NOMO-1 treated with dmso at 0.1 percent for 144 hours (cell line): Measurements from ENCODE around the gene DDI2.
A peak's percentile ranks its signal among the peaks of the same experiment; 100 is the strongest.
"Not testable (repeated sequence)": the region's sequence is repeated elsewhere in the genome, so short reads cannot be mapped to it uniquely, and the experiment has no call there.

Experiments
- DNase-seq: peaks from one replicate; lab custom pipeline; 2025; ENCODE audit not compliant: unreplicated experiment; lab: John Stamatoyannopoulos, UW

Gene DDI2

GRCh38 chr1:15633756-15634420 lies 16.6 kb downstream of the DDI2 start:
- DNase-seq = no peak

- no peak for DNase-seq
Measured at GRCh38 chr1:15636436-15636835, 19.2 kb downstream of the DDI2 start.

GRCh38 chr1:15637826-15638225 lies 20.6 kb downstream of the DDI2 start:
- DNase-seq = no peak

- DNase-seq = no peak
Measured at GRCh38 chr1:15639262-15639661, 22.0 kb downstream of the DDI2 start.

- no peak for DNase-seq
Measured at GRCh38 chr1:15639931-15640330, 22.7 kb downstream of the DDI2 start.

- no peak for DNase-seq
Measured at GRCh38 chr1:15640667-15641066, 23.4 kb downstream of the DDI2 start.

GRCh38 chr1:15649937-15650336 lies 32.7 kb downstream of the DDI2 start:
- DNase-seq = no peak

- DNase-seq = no peak
Measured at GRCh38 chr1:15650433-15650832, 33.2 kb downstream of the DDI2 start.

- DNase-seq = not testable (repeated sequence)
Measured at GRCh38 chr1:15652130-15652529, 34.9 kb downstream of the DDI2 start.

GRCh38 chr1:15654091-15654690 lies 36.9 kb downstream of the DDI2 start:
- DNase-seq = no peak

GRCh38 chr1:15656464-15656863 lies 39.2 kb downstream of the DDI2 start:
- DNase-seq = no peak

- DNase-seq = no peak
Measured at GRCh38 chr1:15657021-15657420, 39.8 kb downstream of the DDI2 start.

GRCh38 chr1:15660151-15660550 lies 42.9 kb downstream of the DDI2 start:
- no peak for DNase-seq

- no peak for DNase-seq
Measured at GRCh38 chr1:15662477-15662876, 45.2 kb downstream of the DDI2 start.

GRCh38 chr1:15663925-15664324 lies 46.7 kb downstream of the DDI2 start:
- no peak for DNase-seq

- DNase-seq = no peak
Measured at GRCh38 chr1:15667362-15667761, 50.1 kb downstream of the DDI2 start.

GRCh38 chr1:15668089-15668754 lies 51.0 kb downstream of the DDI2 start:
- no peak for DNase-seq

GRCh38 chr1:15669074-15669473 lies 51.8 kb downstream of the DDI2 start:
- DNase-seq = no peak

- no peak for DNase-seq
Measured at GRCh38 chr1:15669864-15670263, 52.6 kb downstream of the DDI2 start.

- DNase-seq = no peak
Measured at GRCh38 chr1:15671430-15671829, 54.2 kb downstream of the DDI2 start.

- DNase-seq = peak; percentile 12
Measured at GRCh38 chr1:15674386-15675159, 57.3 kb downstream of the DDI2 start.

- no peak for DNase-seq
Measured at GRCh38 chr1:15676010-15676409, 58.8 kb downstream of the DDI2 start.
